NB4 (cell line): ENCODE measurements around the gene CDH13.

Experiments used
- MAX ChIP-seq: IDR thresholded peaks from 2 replicates; pipeline ENCODE4 v1.6.1; 2011; ENCODE audit warnings: low read depth, low read length
- MYC ChIP-seq: IDR thresholded peaks from 2 replicates; pipeline ENCODE4 v1.6.1; 2011; ENCODE audit warnings: low read depth, low read length
- POLR2A ChIP-seq: IDR thresholded peaks from 2 replicates; pipeline ENCODE4 v1.6.1; 2011; ENCODE audit warnings: mild to moderate bottlenecking; ENCODE audit not compliant: insufficient read length; ENCODE audit errors: extremely low read depth
- TF ChIP-seq, protein P1 (sequence below): IDR thresholded peaks from one replicate; pipeline ENCODE4 v1.5.1; 2012; ENCODE audit warnings: low read depth, low read length

DNA sequence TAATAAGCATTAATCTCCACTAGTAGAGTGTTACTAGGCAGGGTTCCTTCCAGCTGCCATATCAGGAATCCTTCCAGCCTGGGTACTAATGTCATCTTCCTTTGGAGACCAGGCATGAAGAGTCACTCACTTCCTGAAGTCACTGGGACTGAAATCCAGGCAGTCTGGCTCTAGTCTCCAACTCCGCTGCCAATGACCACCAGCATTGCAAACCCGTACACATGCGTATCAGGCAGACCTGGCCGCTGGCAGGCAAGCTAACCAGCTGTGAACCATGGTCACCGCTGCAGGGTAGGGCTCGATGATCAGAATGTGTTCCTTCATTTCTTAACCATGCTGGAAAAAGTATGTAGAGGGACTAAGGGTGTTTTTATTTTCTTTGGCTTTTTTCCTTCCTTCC lies 255.5 kb downstream of the CDH13 start:
- TF ChIP-seq POLR2A: no peak
- TF ChIP-seq, protein P1, sequence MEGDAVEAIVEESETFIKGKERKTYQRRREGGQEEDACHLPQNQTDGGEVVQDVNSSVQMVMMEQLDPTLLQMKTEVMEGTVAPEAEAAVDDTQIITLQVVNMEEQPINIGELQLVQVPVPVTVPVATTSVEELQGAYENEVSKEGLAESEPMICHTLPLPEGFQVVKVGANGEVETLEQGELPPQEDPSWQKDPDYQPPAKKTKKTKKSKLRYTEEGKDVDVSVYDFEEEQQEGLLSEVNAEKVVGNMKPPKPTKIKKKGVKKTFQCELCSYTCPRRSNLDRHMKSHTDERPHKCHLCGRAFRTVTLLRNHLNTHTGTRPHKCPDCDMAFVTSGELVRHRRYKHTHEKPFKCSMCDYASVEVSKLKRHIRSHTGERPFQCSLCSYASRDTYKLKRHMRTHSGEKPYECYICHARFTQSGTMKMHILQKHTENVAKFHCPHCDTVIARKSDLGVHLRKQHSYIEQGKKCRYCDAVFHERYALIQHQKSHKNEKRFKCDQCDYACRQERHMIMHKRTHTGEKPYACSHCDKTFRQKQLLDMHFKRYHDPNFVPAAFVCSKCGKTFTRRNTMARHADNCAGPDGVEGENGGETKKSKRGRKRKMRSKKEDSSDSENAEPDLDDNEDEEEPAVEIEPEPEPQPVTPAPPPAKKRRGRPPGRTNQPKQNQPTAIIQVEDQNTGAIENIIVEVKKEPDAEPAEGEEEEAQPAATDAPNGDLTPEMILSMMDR: no peak
- TF ChIP-seq MAX: no peak
- no peak for TF ChIP-seq MYC
